Mesenchymal stem cell (in vitro differentiated cells and primary cell): ENCODE measurements around the gene COQ10A.
"Not testable (repeated sequence)": the region's sequence is repeated elsewhere in the genome, so short reads cannot be mapped to it uniquely, and the experiment has no call there.

Experiments used
- DNase-seq: peaks from one replicate; pipeline ENCODE4 v3.0.0-alpha.2; 2013
- H2AFZ ChIP-seq: one replicate; pipeline ENCODE4 v1.6.1; 2013; ENCODE audit warnings: low read depth, mild to moderate bottlenecking, control low read depth, inconsistent platforms, low read length, moderate library complexity
- H2AK5ac ChIP-seq: 2 replicates; pipeline ENCODE4 v1.6.1; 2013; ENCODE audit warnings: low read length, moderate library complexity, mild to moderate bottlenecking, inconsistent platforms; ENCODE audit not compliant: severe bottlenecking
- H2BK120ac ChIP-seq: one replicate; pipeline ENCODE4 v1.6.1; 2013; ENCODE audit warnings: low read depth, mild to moderate bottlenecking, inconsistent platforms, low read length, moderate library complexity
- H2BK12ac ChIP-seq, 2 experiments: one replicate each; pipeline ENCODE4 v1.6.1; 2013; ENCODE audit warnings: inconsistent platforms in 2 of 2, low read length in 2 of 2, mild to moderate bottlenecking in 2 of 2, moderate library complexity in 2 of 2, control low read depth in 1 of 2
- H2BK15ac ChIP-seq: one replicate; pipeline ENCODE4 v1.6.1; 2013; ENCODE audit warnings: mild to moderate bottlenecking, low read depth, inconsistent platforms; ENCODE audit not compliant: poor library complexity, severe bottlenecking
- H2BK5ac ChIP-seq: 2 replicates; pipeline ENCODE4 v1.6.1; 2013; ENCODE audit warnings: low read depth, mild to moderate bottlenecking, low read length, control low read depth, inconsistent platforms; ENCODE audit not compliant: poor library complexity, severe bottlenecking
- H3K14ac ChIP-seq, 2 experiments: one replicate each; pipeline ENCODE4 v1.6.1; 2013; ENCODE audit warnings: inconsistent platforms in 2 of 2, low read length in 2 of 2, control low read depth in 1 of 2, mild to moderate bottlenecking in 1 of 2, moderate library complexity in 1 of 2
- H3K18ac ChIP-seq, 2 experiments: one replicate each; pipeline ENCODE4 v1.6.1; 2013; ENCODE audit warnings: inconsistent platforms in 2 of 2, low read length in 2 of 2, control low read depth in 1 of 2, low read depth in 1 of 2, mild to moderate bottlenecking in 1 of 2
- H3K23ac ChIP-seq, 2 experiments: one replicate each; pipeline ENCODE4 v1.6.1; 2013; ENCODE audit warnings: inconsistent platforms in 2 of 2, low read length in 2 of 2, mild to moderate bottlenecking in 2 of 2, moderate library complexity in 2 of 2, control low read depth in 1 of 2
- H3K27ac ChIP-seq: 2 replicates; pipeline ENCODE4 v1.5.1; 2013; ENCODE audit warnings: mild to moderate bottlenecking, moderate library complexity, low read length, control low read depth, inconsistent platforms; ENCODE audit not compliant: poor library complexity, severe bottlenecking
- H3K27me3 ChIP-seq, 2 experiments: 2 replicates each; pipeline versions ENCODE4 v1.6.1 to v1.7.0; 2013; ENCODE audit warnings: low read length in 2 of 2, mild to moderate bottlenecking in 2 of 2, moderate library complexity in 2 of 2, control low read depth in 1 of 2, inconsistent platforms in 1 of 2; ENCODE audit not compliant: control insufficient read depth in 1 of 2, insufficient read depth in 1 of 2
- H3K36me3 ChIP-seq, 2 experiments: 2 replicates each; pipeline versions ENCODE4 v1.6.1 to v1.7.0; 2013; ENCODE audit warnings: low read length in 2 of 2, control low read depth in 1 of 2, inconsistent platforms in 1 of 2, low read depth in 1 of 2, mild to moderate bottlenecking in 1 of 2; ENCODE audit not compliant: insufficient read depth in 2 of 2, control insufficient read depth in 1 of 2
- H3K4ac ChIP-seq, 2 experiments: one replicate each; pipeline ENCODE4 v1.6.1; 2013; ENCODE audit warnings: inconsistent platforms in 2 of 2, low read length in 2 of 2, mild to moderate bottlenecking in 2 of 2, moderate library complexity in 2 of 2, control low read depth in 1 of 2, low read depth in 1 of 2
- H3K4me1 ChIP-seq: 2 replicates; pipeline ENCODE4 v1.6.1; 2013; ENCODE audit warnings: low read depth, low read length, control low read depth; ENCODE audit not compliant: control insufficient read depth, insufficient read depth
- H3K4me2 ChIP-seq: 2 replicates; pipeline ENCODE4 v1.6.1; 2013; ENCODE audit warnings: low read length, mild to moderate bottlenecking, inconsistent platforms; ENCODE audit not compliant: poor library complexity, severe bottlenecking
- H3K4me3 ChIP-seq, 2 experiments: 2 replicates each; pipeline versions ENCODE4 v1.5.1 to v1.7.0; 2013; ENCODE audit warnings: low read length in 2 of 2, mild to moderate bottlenecking in 2 of 2, control low read depth in 1 of 2, low read depth in 1 of 2; ENCODE audit not compliant: insufficient read depth in 1 of 2
- H3K79me1 ChIP-seq: replicated peaks from 2 replicates; pipeline ENCODE4 v1.6.1; 2013; ENCODE audit warnings: mild to moderate bottlenecking, control low read depth, low read length, inconsistent platforms; ENCODE audit not compliant: poor library complexity, severe bottlenecking
- H3K9ac ChIP-seq: 2 replicates; pipeline ENCODE4 v1.7.0; 2013; ENCODE audit warnings: mild to moderate bottlenecking, low read length, moderate library complexity
- H3K9me3 ChIP-seq: 2 replicates; pipeline ENCODE4 v1.7.0; 2013; ENCODE audit warnings: mild to moderate bottlenecking, low read length; ENCODE audit not compliant: control insufficient read depth
- H4K8ac ChIP-seq: one replicate; pipeline ENCODE4 v1.6.1; 2013; ENCODE audit warnings: inconsistent platforms, mild to moderate bottlenecking, low read length, moderate library complexity
- H4K91ac ChIP-seq: one replicate; pipeline ENCODE4 v1.6.1; 2013; ENCODE audit warnings: mild to moderate bottlenecking, low read length, inconsistent platforms
- WGBS: methylation state at CpG from one replicate; pipeline ENCODE4 v1.1.7; 2013; ENCODE audit warnings: mixed read lengths; 5-methylcytosine and 5-hydroxymethylcytosine counted together

Gene COQ10A

DNA sequence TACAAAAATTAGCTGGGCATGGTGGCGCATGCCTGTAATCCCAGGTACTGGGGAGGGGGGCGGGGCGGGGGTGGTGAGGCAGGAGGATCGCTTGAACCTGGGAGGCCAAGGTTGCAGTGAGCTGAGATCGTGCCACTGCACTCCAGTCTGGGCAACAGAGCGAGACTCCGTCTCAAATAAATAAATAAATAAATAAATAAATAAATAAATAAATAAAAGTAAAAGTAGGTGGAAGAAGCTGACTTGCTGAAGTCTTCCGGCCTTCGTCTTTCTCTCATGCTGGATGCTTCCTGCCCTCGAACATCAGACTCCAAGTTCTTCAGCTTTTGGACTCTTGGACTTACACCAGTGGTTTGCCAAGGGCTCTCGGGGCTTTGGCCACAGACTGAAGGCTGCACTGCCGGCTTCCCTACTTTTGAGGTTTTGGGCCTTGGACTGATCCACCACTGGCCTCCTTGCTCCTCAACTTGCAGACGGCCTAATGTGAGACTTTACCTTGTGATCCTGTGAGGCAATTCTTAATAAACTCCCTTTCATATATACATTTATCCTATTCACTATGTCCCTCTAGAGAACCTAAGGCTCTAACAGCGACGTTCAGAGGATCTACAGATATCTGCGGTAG is 562 bp upstream of the COQ10A start:
- H2BK12ac ChIP-seq: not testable (repeated sequence)

GRCh38 chr12:56267443-56268071 is 815 bp downstream of the COQ10A start:
- peak overlapping the region; percentile 94 for H3K9ac ChIP-seq
- H4K91ac ChIP-seq: no peak overlapping the region
- H2BK15ac ChIP-seq: no peak overlapping the region
- H3K9me3 ChIP-seq: no peaks in the 10 kb centered on the region
- 38% methylated on average over 21 of the region's 21 CpGs for WGBS
- peaks cover 8 to 38% of the 10 kb centered on the region in 2 experiments for H3K36me3 ChIP-seq
- DNase-seq: no peak
- peaks cover 5% of the 10 kb centered on the region for H3K4me1 ChIP-seq
- H3K14ac ChIP-seq: peak overlapping the region in 1 of 2 experiments; percentile 38
- H3K27me3 ChIP-seq: no peaks in the 10 kb centered on the region
- no peak overlapping the region for H2BK5ac ChIP-seq
- no peak overlapping the region for H2AFZ ChIP-seq
- H2AK5ac ChIP-seq: no peak overlapping the region
- H3K4me2 ChIP-seq: peak overlapping the region; percentile 72
- H3K27ac ChIP-seq: peak overlapping the region; percentile 10
- H3K4me3 ChIP-seq: peak overlapping the region; percentile 78 to 85
- H3K23ac ChIP-seq: peak overlapping the region in 1 of 2 experiments; percentile 18
- no peak overlapping the region for H3K4ac ChIP-seq
- H2BK12ac ChIP-seq: peak overlapping the region in 1 of 2 experiments; percentile 1
- peaks cover 1% of the 10 kb centered on the region for H3K79me1 ChIP-seq
- H4K8ac ChIP-seq: no peak overlapping the region
- H2BK120ac ChIP-seq: no peak overlapping the region
- H3K18ac ChIP-seq: peak overlapping the region; percentile 85 to 90

More for the DNA sequence above, 562 bp upstream of the COQ10A start:
- H2AFZ ChIP-seq: peak overlapping the region; percentile 87
- H3K23ac ChIP-seq, H3K4ac ChIP-seq, H3K79me1 ChIP-seq, H3K4me1 ChIP-seq, H2AK5ac ChIP-seq, H3K9me3 ChIP-seq, H2BK5ac ChIP-seq, H2BK120ac ChIP-seq, H3K14ac ChIP-seq, H3K27me3 ChIP-seq, DNase-seq: not testable (repeated sequence)
- whole genome bisulfite sequencing: 64% methylated on average over 13 of the region's 16 CpGs
- H4K8ac ChIP-seq: peak overlapping the region; percentile 83
- peak overlapping the region; percentile 78 to 85 for H3K4me3 ChIP-seq
- peak overlapping the region; percentile 88 for H4K91ac ChIP-seq
- peak overlapping the region; percentile 55 for H3K27ac ChIP-seq
- peak overlapping the region in 1 of 2 experiments; percentile 92 for H3K18ac ChIP-seq
- H3K4me2 ChIP-seq: peak overlapping the region; percentile 72
- peak overlapping the region; percentile 39 for H2BK15ac ChIP-seq
- H3K9ac ChIP-seq: peak overlapping the region; percentile 94
- H3K36me3 ChIP-seq: peaks cover 6 to 24% of the 10 kb centered on the region in 2 experiments

DNA sequence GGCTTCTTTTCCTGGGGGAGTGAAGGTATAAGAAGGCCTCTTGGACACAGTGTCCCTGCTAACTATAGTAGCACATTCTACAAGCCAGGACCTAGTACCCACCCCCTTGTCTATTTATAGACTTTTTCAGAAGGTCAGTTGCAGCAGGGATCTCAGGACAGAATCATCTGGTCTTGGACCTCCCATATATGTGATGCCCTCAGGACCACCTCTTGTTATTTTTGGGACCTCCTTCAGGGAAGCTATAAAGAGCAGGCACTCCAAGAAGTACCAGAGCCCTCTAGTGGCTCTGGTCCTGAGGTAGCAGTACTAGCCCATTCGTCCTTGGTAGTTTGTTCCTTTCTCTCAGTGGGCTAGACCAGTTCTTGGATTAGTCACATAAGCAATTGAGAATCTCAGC is 4.3 kb downstream of the COQ10A start:
- Histone ChIP-seq H3K27ac (no peak overlapping the region), H3K4ac (no peak overlapping the region), H2AK5ac (no peak overlapping the region), H2BK12ac (no peak overlapping the region), H2BK120ac (no peak overlapping the region), H2BK15ac (no peak overlapping the region), H3K18ac (no peak overlapping the region), H3K4me2 (no peak overlapping the region), H3K4me3 (no peak overlapping the region), H3K9ac (no peak overlapping the region), H3K27me3 (no peaks in the 10 kb centered on the region), H3K14ac (no peak overlapping the region), H3K9me3 (no peaks in the 10 kb centered on the region), H4K91ac (no peak overlapping the region), H2AFZ (no peak overlapping the region), H2BK5ac (no peak overlapping the region), H3K36me3 (peaks cover 37 to 72% of the 10 kb centered on the region in 2 experiments), H3K79me1 (peaks cover 6% of the 10 kb centered on the region), H3K23ac (no peak overlapping the region), H4K8ac (no peak overlapping the region), H3K4me1 (peaks cover 5% of the 10 kb centered on the region)
- peak; percentile 58 for DNase-seq
- WGBS: 29% methylated on average over 1 of the region's 1 CpG

DNA sequence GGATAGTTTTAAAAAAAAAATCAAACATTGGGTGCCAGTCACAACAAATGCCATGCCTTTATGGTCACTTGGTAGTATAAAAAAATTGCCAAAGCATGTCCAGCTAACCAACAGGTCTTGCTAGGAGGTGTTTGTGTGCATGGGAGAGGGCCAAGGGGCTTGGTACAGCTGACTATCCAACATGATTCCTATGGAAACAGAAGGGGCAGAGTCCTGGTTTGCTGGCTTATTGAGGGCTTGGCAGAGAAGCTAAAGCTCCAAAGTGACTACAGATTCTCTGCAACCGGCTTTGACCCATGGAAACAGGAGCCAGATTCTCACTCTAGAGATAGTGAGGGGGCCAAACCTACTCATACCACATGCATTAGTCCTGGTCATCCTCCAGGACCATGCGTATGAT is 5.7 kb downstream of the COQ10A start:
- 100% methylated on average over 1 of the region's 2 CpGs for WGBS
- H3K18ac ChIP-seq, H3K27ac ChIP-seq, H3K4me3 ChIP-seq, H3K4me1 ChIP-seq, H2AK5ac ChIP-seq, DNase-seq, H2BK15ac ChIP-seq, H2BK12ac ChIP-seq, H2AFZ ChIP-seq, H3K4ac ChIP-seq, H2BK5ac ChIP-seq, H3K9me3 ChIP-seq, H4K91ac ChIP-seq, H2BK120ac ChIP-seq, H4K8ac ChIP-seq, H3K23ac ChIP-seq, H3K14ac ChIP-seq, H3K79me1 ChIP-seq, H3K27me3 ChIP-seq, H3K9ac ChIP-seq, H3K4me2 ChIP-seq: not testable (repeated sequence)
- H3K36me3 ChIP-seq: peaks cover 41 to 81% of the 10 kb centered on the region in 2 experiments
